Type B pancreatic cell (in vitro differentiated cells): ENCODE results near the gene GADD45GIP1. TPM values are rescaled to one million over a fixed set of nuclear protein-coding genes. Genes with fewer than 3 reads are reported as not detected.
A peak's percentile ranks its signal among the peaks of the same experiment; 100 is the strongest.

ENCODE experiments used
- DNase-seq: peaks from one replicate; pipeline ENCODE4 v3.0.0; 2021; ENCODE audit warnings: mixed read lengths; ENCODE audit not compliant: unreplicated experiment; ENCODE audit errors: extremely low spot score
- H3K27ac Mint-ChIP-seq: 2 replicates; pipeline ENCODE4 v1.8.0; 2021; ENCODE audit warnings: mild to moderate bottlenecking, mixed read lengths
- H3K27me3 Mint-ChIP-seq: 2 replicates; pipeline ENCODE4 v1.8.0; 2021; ENCODE audit warnings: mixed read lengths
- H3K36me3 Mint-ChIP-seq: 2 replicates; pipeline ENCODE4 v1.8.0; 2021; ENCODE audit warnings: mixed read lengths
- H3K4me1 Mint-ChIP-seq: one replicate; pipeline ENCODE4 v1.8.0; 2021; ENCODE audit warnings: mixed read lengths; ENCODE audit not compliant: unreplicated experiment
- H3K4me3 Mint-ChIP-seq: 2 replicates; pipeline ENCODE4 v1.8.0; 2021; ENCODE audit warnings: mild to moderate bottlenecking, mixed read lengths
- H3K9me3 Mint-ChIP-seq: 2 replicates; pipeline ENCODE4 v1.8.0; 2021; ENCODE audit warnings: mixed read lengths
- total RNA-seq: library from RNA; stranded (reverse); gene quantifications from 2 replicates; pipeline ENCODE4 v1.2.1, GENCODE V29; 2021; ENCODE audit warnings: low replicate concordance
- TF ChIP-seq, protein P1 (sequence below): fragments of 200-600 bp; sonication (generic); conservative IDR thresholded peaks from 2 replicates; pipeline ENCODE4 v1.5.0; 2021; ENCODE audit warnings: antibody characterized with exemption, mild to moderate bottlenecking

GADD45GIP1 gene
- total RNA-seq, 1 donor from 2014 or later, result 23.1 TPM

GRCh38 chr19:12947702-12948611, 9.1 kb downstream of the GADD45GIP1 start:
- TF ChIP-seq, protein P1, sequence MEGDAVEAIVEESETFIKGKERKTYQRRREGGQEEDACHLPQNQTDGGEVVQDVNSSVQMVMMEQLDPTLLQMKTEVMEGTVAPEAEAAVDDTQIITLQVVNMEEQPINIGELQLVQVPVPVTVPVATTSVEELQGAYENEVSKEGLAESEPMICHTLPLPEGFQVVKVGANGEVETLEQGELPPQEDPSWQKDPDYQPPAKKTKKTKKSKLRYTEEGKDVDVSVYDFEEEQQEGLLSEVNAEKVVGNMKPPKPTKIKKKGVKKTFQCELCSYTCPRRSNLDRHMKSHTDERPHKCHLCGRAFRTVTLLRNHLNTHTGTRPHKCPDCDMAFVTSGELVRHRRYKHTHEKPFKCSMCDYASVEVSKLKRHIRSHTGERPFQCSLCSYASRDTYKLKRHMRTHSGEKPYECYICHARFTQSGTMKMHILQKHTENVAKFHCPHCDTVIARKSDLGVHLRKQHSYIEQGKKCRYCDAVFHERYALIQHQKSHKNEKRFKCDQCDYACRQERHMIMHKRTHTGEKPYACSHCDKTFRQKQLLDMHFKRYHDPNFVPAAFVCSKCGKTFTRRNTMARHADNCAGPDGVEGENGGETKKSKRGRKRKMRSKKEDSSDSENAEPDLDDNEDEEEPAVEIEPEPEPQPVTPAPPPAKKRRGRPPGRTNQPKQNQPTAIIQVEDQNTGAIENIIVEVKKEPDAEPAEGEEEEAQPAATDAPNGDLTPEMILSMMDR, result no peak
- no peak for DNase-seq
- Mint-ChIP-seq H3K27ac (peak overlapping the region; percentile 42), H3K36me3 (peaks cover 25% of the 10 kb centered on the region), H3K9me3 (no peaks in the 10 kb centered on the region), H3K27me3 (no peaks in the 10 kb centered on the region), H3K4me3 (peak overlapping the region; percentile 47), H3K4me1 (peaks cover 19% of the 10 kb centered on the region)

DNA sequence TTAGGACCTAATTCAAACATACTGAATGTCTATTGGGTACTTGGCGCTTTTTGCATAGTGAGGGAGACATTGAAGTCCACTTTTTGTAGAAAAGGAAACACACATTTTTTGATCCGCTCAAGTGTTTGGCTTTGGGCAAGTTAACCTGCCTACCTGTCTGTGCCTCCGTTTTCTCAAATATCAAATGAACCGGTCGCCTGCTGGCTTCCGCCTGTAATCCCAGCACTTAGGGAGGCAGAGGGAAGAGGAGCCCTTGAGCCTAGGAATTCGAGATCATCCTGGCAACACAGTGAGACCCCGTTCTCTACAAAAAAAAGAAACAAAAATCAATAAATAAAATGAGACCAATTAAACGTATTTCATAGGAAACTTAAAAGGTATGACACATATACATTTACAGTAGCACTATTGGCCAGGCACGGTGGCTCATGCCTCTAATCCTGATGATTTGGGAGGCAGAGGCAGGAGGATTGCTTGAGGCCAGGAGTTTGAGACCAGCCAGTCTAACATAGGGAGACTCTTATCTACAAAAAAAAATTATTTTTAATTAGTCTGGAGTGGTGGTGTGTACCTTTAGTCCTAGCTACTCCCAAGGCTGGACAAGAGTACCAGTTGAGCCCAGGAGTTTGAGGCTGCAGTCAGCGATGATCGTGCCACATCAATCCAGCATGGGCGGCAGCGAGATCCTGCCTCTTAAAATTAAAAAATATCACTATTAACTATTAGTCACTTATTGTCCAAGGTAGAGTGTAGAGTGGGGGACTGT, 10.1 kb downstream of the GADD45GIP1 start:
- Mint-ChIP-seq H3K27me3 (no peaks in the 10 kb centered on the region), H3K27ac (peak overlapping the region; percentile 96), H3K4me1 (peaks cover 19% of the 10 kb centered on the region), H3K36me3 (peaks cover 30% of the 10 kb centered on the region), H3K4me3 (peak overlapping the region; percentile 96), H3K9me3 (no peaks in the 10 kb centered on the region)
- TF ChIP-seq, protein P1, result no peak
- no peak for DNase-seq

- peaks cover 19% of the 10 kb centered on the region for H3K4me1 Mint-ChIP-seq
- H3K27me3 Mint-ChIP-seq, result no peaks in the 10 kb centered on the region
- TF ChIP-seq, protein P1, result no peak
- H3K36me3 Mint-ChIP-seq, result peaks cover 30% of the 10 kb centered on the region
- DNase-seq, result peak; percentile 84
- peak overlapping the region; percentile 96 for H3K4me3 Mint-ChIP-seq
- no peaks in the 10 kb centered on the region for H3K9me3 Mint-ChIP-seq
- H3K27ac Mint-ChIP-seq, result peak overlapping the region; percentile 98
These were observed 10.8 kb downstream of the GADD45GIP1 start for GRCh38 chr19:12946092-12946721.

GRCh38 chr19:12945479-12946091, 11.4 kb downstream of the GADD45GIP1 start, which contains the start of gene RAD23A:
Gene RAD23A (plus strand): TSS chr19:12945862. CDS start chr19:12945949, 87 bp downstream.
- Mint-ChIP-seq H3K27me3 (no peaks in the 10 kb centered on the region), H3K4me1 (peaks cover 24% of the 10 kb centered on the region), H3K9me3 (no peaks in the 10 kb centered on the region), H3K27ac (peak within 1 kb of the TSS; percentile 98), H3K4me3 (peak within 1 kb of the TSS; percentile 96), H3K36me3 (peaks cover 35% of the 10 kb centered on the region)
- peak; percentile 99 for DNase-seq
- TF ChIP-seq, protein P1, result no peak

GRCh38 chr19:12944104-12944674, 12.8 kb downstream of the GADD45GIP1 start:
- peak overlapping the region; percentile 98 for H3K27ac Mint-ChIP-seq

More at GRCh38 chr19:12944104-12944674, 12.8 kb downstream of the GADD45GIP1 start:
- TF ChIP-seq, protein P1, result no peak
- H3K9me3 Mint-ChIP-seq, result no peaks in the 10 kb centered on the region
- H3K36me3 Mint-ChIP-seq, result peaks cover 42% of the 10 kb centered on the region
- H3K4me3 Mint-ChIP-seq, result peak overlapping the region; percentile 93
- peaks cover 36% of the 10 kb centered on the region for H3K4me1 Mint-ChIP-seq
- no peak for DNase-seq
- no peaks in the 10 kb centered on the region for H3K27me3 Mint-ChIP-seq
